Right lobe of liver (tissue), 4 donors: Measurements from ENCODE around the gene KIAA0319L.

Source experiments
- CTCF ChIP-seq, 4 donors: fragments of 200-600 bp in 3 of 4; fragments of 450-650 bp in 1 of 4; IDR thresholded peaks; one replicate each; pipeline versions ENCODE4 v1.5.1 to v1.8.0; 2016 to 2022; ENCODE audit warnings: antibody characterized with exemption in 4 of 4, mild to moderate bottlenecking in 2 of 4
- POLR2A ChIP-seq: fragments of 450-650 bp; IDR thresholded peaks from one replicate; pipeline ENCODE4 v1.6.1; 2017; ENCODE audit warnings: antibody characterized with exemption, mild to moderate bottlenecking
- donor health status: DM: no; HTN: no; CAD: no.
- donor health status: DM: no; HTN: no; CAD: no.
- donor health status: DM: no; HTN: yes; CAD: no.

GRCh38 chr1:35575416-35575958, 18.3 kb upstream of the KIAA0319L start:
- no peak for TF ChIP-seq CTCF (IDR thresholded peaks at IDR 0.05)
- no peak for TF ChIP-seq POLR2A
